K562 treated with DMSO at 1 percent for 24 hours (cell line): Measurements from ENCODE around the gene SPINK7. TPM values are rescaled to one million over a fixed set of nuclear protein-coding genes. Genes with fewer than 3 reads are reported as not detected.

Experiments used
- total RNA-seq: library from RNA; unstranded; fragments of 300-600 nt; gene quantifications from 2 replicates; pipeline ENCODE4 v1.2.3, GENCODE V29; 2022; ENCODE audit warnings: low read depth; ENCODE audit not compliant: insufficient read depth

Gene SPINK7
- total RNA-seq, result not detected in 2 replicates

GRCh38 chr5:148312153-148312552 lies at the start of gene SPINK7:
SPINK7 (plus strand) TSS chr5:148312423; CDS start chr5:148312484, 61 bp downstream.

GRCh38 chr5:148268566-148268965 lies 43.7 kb upstream of the SPINK7 start, which contains the start of gene SPINK13:
SPINK13 (plus strand) TSS chr5:148268794; CDS start chr5:148270073, 1,279 bp downstream.

GRCh38 chr5:148335259-148335658 lies 23.0 kb downstream of the SPINK7 start, which contains the start of gene SPINK9:
SPINK9 (plus strand) TSS chr5:148335559; CDS start chr5:148335614, 55 bp downstream.

Other genes starting within 250 kb of the SPINK7 start
- 0.52 and 0.76 TPM in 2 replicates for gene SPINK5, start 248.4 kb upstream of the SPINK7 start, total RNA-seq
- not detected in 2 replicates for gene SPINK14, start 143.9 kb upstream of the SPINK7 start, total RNA-seq
- not detected in 2 replicates for gene SPINK6, start 109.4 kb upstream of the SPINK7 start, total RNA-seq
- gene MARCOL, start 73.9 kb upstream of the SPINK7 start, total RNA-seq, result not detected in 2 replicates
- gene SPINK13, start 43.6 kb upstream of the SPINK7 start, total RNA-seq, result not detected in 2 replicates
- gene SPINK9, start 23.1 kb downstream of the SPINK7 start, total RNA-seq, result not detected in 2 replicates
- 17.7 and 19.7 TPM in 2 replicates for gene FBXO38, start 71.5 kb downstream of the SPINK7 start, total RNA-seq